HG03108 (cell line): ENCODE data around the gene NMB.

ENCODE experiments used
- ATAC-seq: cut with Tn5 transposase; IDR thresholded peaks from one replicate; pipeline ENCODE4 v1.9.1; 2021; ENCODE audit warnings: moderate library complexity; ENCODE audit not compliant: unreplicated experiment

Gene NMB

GRCh38 chr15:84620626-84621025 lies 37.4 kb downstream of the NMB start:
- ATAC-seq: no peak

DNA sequence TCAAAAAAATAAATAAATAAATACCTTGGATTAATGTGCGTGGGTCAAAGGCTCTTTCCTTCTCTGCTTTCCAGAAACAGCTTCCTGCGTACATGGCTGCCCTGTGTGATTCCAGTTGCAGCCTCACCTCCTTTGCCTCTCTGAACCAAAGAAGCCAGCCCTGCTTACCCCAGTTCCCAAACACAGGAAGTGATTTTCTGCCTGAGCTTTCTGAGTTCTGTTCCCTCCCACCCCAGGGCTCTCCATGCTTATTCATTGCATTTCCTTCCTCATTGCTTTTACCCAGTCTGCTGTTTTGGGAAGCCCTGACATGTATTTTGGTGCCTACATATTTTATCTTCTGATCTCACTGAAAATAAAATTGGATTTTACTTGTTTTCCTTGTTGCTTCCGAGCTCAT lies 41.8 kb downstream of the NMB start:
- no peak for ATAC-seq

DNA sequence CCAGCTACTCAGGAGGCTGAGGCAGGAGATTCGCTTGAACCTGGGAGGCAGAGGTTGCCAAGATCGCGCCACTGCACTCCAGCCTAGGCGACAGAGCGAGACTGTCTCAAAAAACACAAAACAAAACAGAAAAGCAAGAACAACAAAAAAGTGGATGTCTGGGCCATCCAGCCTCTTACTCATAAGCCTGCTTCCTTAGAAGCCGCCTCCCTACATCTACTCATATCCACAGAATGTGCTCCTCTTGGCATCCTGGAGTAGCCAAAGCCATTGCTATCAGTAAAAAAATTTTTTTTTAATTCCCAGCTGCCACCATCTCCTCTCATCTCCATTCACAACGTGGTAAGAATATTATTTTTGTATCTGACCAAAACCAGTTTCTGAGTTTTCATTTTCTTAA lies 46.4 kb downstream of the NMB start:
- no peak for ATAC-seq

DNA sequence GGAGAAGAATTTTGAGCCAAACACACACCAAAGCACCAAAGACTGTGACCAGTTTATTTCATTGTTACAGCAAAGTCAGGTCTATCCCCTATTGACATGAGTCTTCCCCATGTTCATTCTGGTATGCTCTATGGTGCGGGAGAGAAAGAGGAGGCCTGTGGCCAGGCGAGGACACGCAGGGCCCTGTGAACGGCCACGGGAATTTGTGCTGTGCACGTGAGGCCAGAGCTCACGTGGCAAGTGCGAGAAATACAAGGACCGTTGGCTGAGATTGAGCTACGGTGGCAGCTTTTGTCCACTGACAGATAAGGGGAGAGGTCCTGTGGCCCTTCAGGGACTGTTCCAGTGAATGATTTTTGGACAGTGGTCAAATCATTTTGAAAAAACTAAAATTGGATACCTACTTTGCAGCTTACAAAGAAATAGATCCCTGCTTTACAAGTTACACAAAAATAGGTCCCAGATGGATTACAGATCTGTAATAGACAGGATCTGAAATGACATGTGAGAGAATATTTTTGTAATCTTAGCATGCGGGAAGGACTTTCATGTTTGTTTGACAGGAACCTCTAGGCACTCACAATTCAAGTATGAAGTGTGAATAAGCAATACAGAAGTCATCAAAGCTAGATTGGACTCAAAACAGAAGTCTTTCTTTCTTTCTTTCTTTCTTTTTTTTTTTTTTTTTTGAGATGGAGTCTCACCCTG lies 48.0 kb downstream of the NMB start:
- ATAC-seq: no peak

- no peak for ATAC-seq
Observed at GRCh38 chr15:84608707-84609284, 49.2 kb downstream of the NMB start.

DNA sequence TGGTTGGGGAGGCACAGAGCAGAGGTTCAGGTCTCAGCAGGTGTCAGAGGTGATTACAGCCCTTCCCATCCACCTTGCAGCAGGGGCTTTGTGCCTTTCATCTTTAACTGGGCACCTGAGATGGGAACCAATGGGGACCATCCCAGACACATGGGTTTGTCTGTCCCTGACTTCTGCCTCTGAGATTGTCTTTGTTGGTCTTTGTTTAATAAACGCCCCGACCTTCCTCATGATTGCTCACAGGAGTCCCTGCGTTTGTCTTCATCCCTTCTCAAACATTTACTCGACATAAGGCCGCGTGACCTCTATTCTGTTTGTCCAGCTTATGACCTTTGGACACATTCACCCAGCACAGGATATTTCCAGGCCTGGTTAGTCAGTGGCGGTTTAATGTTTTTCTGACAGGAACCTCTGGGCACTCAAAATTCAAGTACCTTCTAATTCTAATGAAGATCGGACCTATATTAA lies 51.3 kb downstream of the NMB start:
- ATAC-seq: no peak

GRCh38 chr15:84605554-84605882 lies 52.5 kb downstream of the NMB start:
- ATAC-seq: no peak
